NT2/D1 (cell line): Measurements from ENCODE around the gene SLC9A7.

Source experiments
- DNase-seq: peaks from one replicate; pipeline ENCODE4 v3.0.0-alpha.2; 2011; ENCODE audit warnings: low read depth, low spot score
- H3K27me3 ChIP-seq: 2 replicates; pipeline ENCODE4 v1.6.0; 2011; ENCODE audit warnings: mild to moderate bottlenecking; ENCODE audit not compliant: insufficient read length, insufficient read depth
- H3K36me3 ChIP-seq: 2 replicates; pipeline ENCODE4 v1.6.1; 2011; ENCODE audit warnings: mild to moderate bottlenecking, low read length, mixed read lengths; ENCODE audit not compliant: insufficient read depth, insufficient read length
- H3K4me1 ChIP-seq: 2 replicates; pipeline ENCODE4 v1.5.1; 2011; ENCODE audit not compliant: insufficient read depth, insufficient read length
- H3K4me3 ChIP-seq: 2 replicates; pipeline ENCODE4 v1.5.1; 2011; ENCODE audit warnings: low read depth; ENCODE audit not compliant: insufficient read length
- H3K9ac ChIP-seq: 2 replicates; pipeline ENCODE4 v1.6.0; 2011; ENCODE audit warnings: low read depth; ENCODE audit not compliant: insufficient read length
- H3K9me3 ChIP-seq: 2 replicates; pipeline ENCODE4 v1.5.1; 2011; ENCODE audit warnings: mild to moderate bottlenecking, low read length; ENCODE audit not compliant: insufficient read depth
- SUZ12 ChIP-seq: IDR thresholded peaks from 2 replicates; pipeline ENCODE4 v1.6.1; 2011; ENCODE audit not compliant: insufficient read length, insufficient read depth; ENCODE audit errors: extremely low read depth
- YY1 ChIP-seq: IDR thresholded peaks from 2 replicates; pipeline ENCODE4 v1.6.1; 2011; ENCODE audit not compliant: insufficient read length, insufficient read depth
- ZNF274 ChIP-seq: IDR thresholded peaks from 2 replicates; pipeline ENCODE4 v1.6.1; 2011; ENCODE audit warnings: mild to moderate bottlenecking, low read depth, low read length

SLC9A7 gene

GRCh38 chrX:46713672-46714490 is 45.0 kb downstream of the SLC9A7 start:
- H3K9ac ChIP-seq: no peak overlapping the region
- TF ChIP-seq ZNF274 (no peak), YY1 (no peak), SUZ12 (no peak)
- no peaks in the 10 kb centered on the region for H3K9me3 ChIP-seq
- H3K4me3 ChIP-seq: no peak overlapping the region
- DNase-seq: no peak
- no peaks in the 10 kb centered on the region for H3K27me3 ChIP-seq
- H3K4me1 ChIP-seq: no peaks in the 10 kb centered on the region
- no peaks in the 10 kb centered on the region for H3K36me3 ChIP-seq

GRCh38 chrX:46712764-46713163 is 46.2 kb downstream of the SLC9A7 start:
- TF ChIP-seq SUZ12: no peak
- no peak for TF ChIP-seq YY1
- TF ChIP-seq ZNF274: no peak
- Histone ChIP-seq H3K4me1 (no peaks in the 10 kb centered on the region), H3K9ac (no peak overlapping the region)

GRCh38 chrX:46710927-46711623 is 47.8 kb downstream of the SLC9A7 start:
- Histone ChIP-seq H3K4me1 (no peaks in the 10 kb centered on the region), H3K27me3 (no peaks in the 10 kb centered on the region), H3K4me3 (no peak overlapping the region), H3K9me3 (no peaks in the 10 kb centered on the region), H3K36me3 (no peaks in the 10 kb centered on the region), H3K9ac (no peak overlapping the region)
- DNase-seq: no peak
- TF ChIP-seq YY1: no peak
- no peak for TF ChIP-seq ZNF274
- TF ChIP-seq SUZ12: no peak

More at GRCh38 chrX:46712764-46713163, 46.2 kb downstream of the SLC9A7 start:
- no peaks in the 10 kb centered on the region for H3K36me3 ChIP-seq
- H3K27me3 ChIP-seq: no peaks in the 10 kb centered on the region
- H3K4me3 ChIP-seq: no peak overlapping the region
- H3K9me3 ChIP-seq: no peaks in the 10 kb centered on the region
- no peak for DNase-seq

- no peaks in the 10 kb centered on the region for H3K4me1 ChIP-seq
- H3K9me3 ChIP-seq: no peaks in the 10 kb centered on the region
- H3K27me3 ChIP-seq: no peaks in the 10 kb centered on the region
- H3K36me3 ChIP-seq: no peaks in the 10 kb centered on the region
- TF ChIP-seq ZNF274 (no peak), YY1 (no peak), SUZ12 (no peak)
- DNase-seq: no peak
- no peak overlapping the region for H3K9ac ChIP-seq
- no peak overlapping the region for H3K4me3 ChIP-seq
These were observed 48.5 kb downstream of the SLC9A7 start for GRCh38 chrX:46710425-46710824.

GRCh38 chrX:46707274-46707965 is 51.5 kb downstream of the SLC9A7 start:
- DNase-seq: no peak
- Histone ChIP-seq H3K36me3 (no peaks in the 10 kb centered on the region), H3K4me3 (no peak overlapping the region), H3K27me3 (no peaks in the 10 kb centered on the region), H3K9ac (no peak overlapping the region), H3K4me1 (no peaks in the 10 kb centered on the region), H3K9me3 (no peaks in the 10 kb centered on the region)
- no peak for TF ChIP-seq ZNF274
- no peak for TF ChIP-seq YY1
- TF ChIP-seq SUZ12: no peak

- no peak overlapping the region for H3K4me3 ChIP-seq
- TF ChIP-seq ZNF274: no peak
- TF ChIP-seq SUZ12: no peak
- TF ChIP-seq YY1: no peak
- H3K36me3 ChIP-seq: no peaks in the 10 kb centered on the region
- H3K9ac ChIP-seq: no peak overlapping the region
- no peaks in the 10 kb centered on the region for H3K27me3 ChIP-seq
- no peaks in the 10 kb centered on the region for H3K9me3 ChIP-seq
- H3K4me1 ChIP-seq: no peaks in the 10 kb centered on the region
- no peak for DNase-seq
These were observed 54.0 kb downstream of the SLC9A7 start for GRCh38 chrX:46704767-46705386.
